ENCODE measurements around the gene ESPL1.

ESPL1 gene

GRCh38 chr12:53236443-53237111 lies 31.5 kb upstream of the ESPL1 start:
- Mint-ChIP-seq H3K4me3 (peak overlapping the region; percentile 18), H3K9me3 (no peaks in the 10 kb centered on the region), H3K36me3 (ENCODE audit: low read depth) (no peaks in the 10 kb centered on the region), H3K4me1 (ENCODE audit: low read depth) (peaks cover 52% of the 10 kb centered on the region), H3K27me3 (no peaks in the 10 kb centered on the region), H3K27ac (peak overlapping the region; percentile 56)
- DNase-seq: peak; percentile 64

GRCh38 chr12:53239643-53240258 lies 28.3 kb upstream of the ESPL1 start:
- H3K4me3 Mint-ChIP-seq: no peak overlapping the region
- DNase-seq: no peak
- H3K9me3 Mint-ChIP-seq: no peaks in the 10 kb centered on the region
- no peak overlapping the region for H3K27ac Mint-ChIP-seq
- H3K27me3 Mint-ChIP-seq: no peaks in the 10 kb centered on the region
- H3K36me3 Mint-ChIP-seq (ENCODE audit: low read depth): no peaks in the 10 kb centered on the region
- H3K4me1 Mint-ChIP-seq (ENCODE audit: low read depth): peaks cover 32% of the 10 kb centered on the region

GRCh38 chr12:53241623-53242412 lies 26.3 kb upstream of the ESPL1 start:
- H3K4me3 Mint-ChIP-seq: no peak overlapping the region
- no peaks in the 10 kb centered on the region for H3K36me3 Mint-ChIP-seq (ENCODE audit: low read depth)
- H3K27me3 Mint-ChIP-seq: no peaks in the 10 kb centered on the region
- H3K9me3 Mint-ChIP-seq: no peaks in the 10 kb centered on the region
- H3K4me1 Mint-ChIP-seq (ENCODE audit: low read depth): peaks cover 11% of the 10 kb centered on the region
- DNase-seq: no peak
- no peak overlapping the region for H3K27ac Mint-ChIP-seq

GRCh38 chr12:53244337-53244736 lies 23.8 kb upstream of the ESPL1 start:
- Mint-ChIP-seq H3K27ac (no peak overlapping the region), H3K4me3 (no peak overlapping the region), H3K36me3 (ENCODE audit: low read depth) (no peaks in the 10 kb centered on the region), H3K27me3 (no peaks in the 10 kb centered on the region), H3K4me1 (ENCODE audit: low read depth) (peaks cover 2% of the 10 kb centered on the region), H3K9me3 (no peaks in the 10 kb centered on the region)
- no peak for DNase-seq

- no peaks in the 10 kb centered on the region for H3K27me3 Mint-ChIP-seq
- H3K4me1 Mint-ChIP-seq (ENCODE audit: low read depth): peaks cover 2% of the 10 kb centered on the region
- no peaks in the 10 kb centered on the region for H3K36me3 Mint-ChIP-seq (ENCODE audit: low read depth)
- no peak overlapping the region for H3K4me3 Mint-ChIP-seq
- no peaks in the 10 kb centered on the region for H3K9me3 Mint-ChIP-seq
- no peak overlapping the region for H3K27ac Mint-ChIP-seq
- DNase-seq: no peak
These were observed 22.8 kb upstream of the ESPL1 start for GRCh38 chr12:53245286-53245685.

GRCh38 chr12:53251477-53252348 lies 16.4 kb upstream of the ESPL1 start:
- DNase-seq: peak; percentile 84
- H3K4me3 Mint-ChIP-seq: peak overlapping the region; percentile 99

GRCh38 chr12:53252349-53252916 lies 15.7 kb upstream of the ESPL1 start:
- H3K9me3 Mint-ChIP-seq: no peaks in the 10 kb centered on the region
- peak overlapping the region; percentile 99 for H3K4me3 Mint-ChIP-seq
- no peaks in the 10 kb centered on the region for H3K27me3 Mint-ChIP-seq
- peaks cover 49% of the 10 kb centered on the region for H3K4me1 Mint-ChIP-seq (ENCODE audit: low read depth)
- peak overlapping the region; percentile 97 for H3K27ac Mint-ChIP-seq
- H3K36me3 Mint-ChIP-seq (ENCODE audit: low read depth): peaks cover 33% of the 10 kb centered on the region
- DNase-seq: no peak

More at GRCh38 chr12:53251477-53252348, 16.4 kb upstream of the ESPL1 start:
- Mint-ChIP-seq H3K27me3 (no peaks in the 10 kb centered on the region), H3K27ac (peak overlapping the region; percentile 97), H3K36me3 (ENCODE audit: low read depth) (peaks cover 33% of the 10 kb centered on the region), H3K4me1 (ENCODE audit: low read depth) (peaks cover 49% of the 10 kb centered on the region), H3K9me3 (no peaks in the 10 kb centered on the region)

- Mint-ChIP-seq H3K27me3 (no peaks in the 10 kb centered on the region), H3K27ac (peak overlapping the region; percentile 97), H3K36me3 (ENCODE audit: low read depth) (peaks cover 33% of the 10 kb centered on the region), H3K4me1 (ENCODE audit: low read depth) (peaks cover 49% of the 10 kb centered on the region), H3K9me3 (no peaks in the 10 kb centered on the region), H3K4me3 (peak overlapping the region; percentile 99)
- no peak for DNase-seq
These were observed 14.8 kb upstream of the ESPL1 start for GRCh38 chr12:53253298-53253697.

GRCh38 chr12:53254816-53255545 lies 13.1 kb upstream of the ESPL1 start:
- Mint-ChIP-seq H3K4me1 (ENCODE audit: low read depth) (peaks cover 53% of the 10 kb centered on the region), H3K9me3 (no peaks in the 10 kb centered on the region), H3K4me3 (no peak overlapping the region), H3K36me3 (ENCODE audit: low read depth) (peaks cover 33% of the 10 kb centered on the region), H3K27ac (peak overlapping the region; percentile 84), H3K27me3 (no peaks in the 10 kb centered on the region)
- DNase-seq: no peak

- peaks cover 53% of the 10 kb centered on the region for H3K4me1 Mint-ChIP-seq (ENCODE audit: low read depth)
- peak overlapping the region; percentile 84 for H3K27ac Mint-ChIP-seq
- DNase-seq: no peak
- H3K9me3 Mint-ChIP-seq: no peaks in the 10 kb centered on the region
- no peaks in the 10 kb centered on the region for H3K27me3 Mint-ChIP-seq
- H3K4me3 Mint-ChIP-seq: no peak overlapping the region
- peaks cover 33% of the 10 kb centered on the region for H3K36me3 Mint-ChIP-seq (ENCODE audit: low read depth)
These were observed 12.1 kb upstream of the ESPL1 start for GRCh38 chr12:53255996-53256395.

GRCh38 chr12:53258541-53259539 lies 9.3 kb upstream of the ESPL1 start:
- peaks cover 14% of the 10 kb centered on the region for H3K36me3 Mint-ChIP-seq (ENCODE audit: low read depth)
- H3K9me3 Mint-ChIP-seq: no peaks in the 10 kb centered on the region
- no peak for DNase-seq
- H3K27ac Mint-ChIP-seq: peak overlapping the region; percentile 55
- H3K4me3 Mint-ChIP-seq: no peak overlapping the region
- no peaks in the 10 kb centered on the region for H3K27me3 Mint-ChIP-seq
- H3K4me1 Mint-ChIP-seq (ENCODE audit: low read depth): peaks cover 32% of the 10 kb centered on the region

GRCh38 chr12:53259891-53260290 lies 8.2 kb upstream of the ESPL1 start:
- Mint-ChIP-seq H3K4me1 (ENCODE audit: low read depth) (peaks cover 23% of the 10 kb centered on the region), H3K4me3 (no peak overlapping the region), H3K27ac (no peak overlapping the region), H3K36me3 (ENCODE audit: low read depth) (peaks cover 6% of the 10 kb centered on the region), H3K27me3 (no peaks in the 10 kb centered on the region), H3K9me3 (no peaks in the 10 kb centered on the region)
- DNase-seq: no peak

All from activated T-cell treated with anti-CD3 and anti-CD28 coated beads, Interleukin-2, amount 50 U/mL, for 24 hours (primary cell).